Measurements from ENCODE around the gene FBXW4. TPM values are rescaled to one million over a fixed set of nuclear protein-coding genes. Genes with fewer than 3 reads are reported as not detected.
A peak's percentile ranks its signal among the peaks of the same experiment; 100 is the strongest.

FBXW4 gene
- polyA plus RNA-seq, 4 donors: 27.1 to 49.1 (median 35.4) TPM

GRCh38 chr10:101572126-101572525 lies 122.8 kb downstream of the FBXW4 start:
- Histone ChIP-seq H3K36me3 (ENCODE audit: control insufficient read depth in 3 of 3, insufficient read depth in 2 of 3, low read depth in 1 of 3, low read length in 3 of 3) (peaks cover 0 to 24% (median 0%) of the 10 kb centered on the region in 3 donors), H3K4me1 (ENCODE audit: control insufficient read depth in 3 of 3, insufficient read depth in 2 of 3, low read depth in 1 of 3, low read length in 2 of 3) (peaks cover 0 to 16% (median 3%) of the 10 kb centered on the region in 3 donors), H3K9me3 (ENCODE audit: control insufficient read depth in 2 of 2, insufficient read depth in 1 of 2, low read depth in 1 of 2, low read length in 1 of 2) (peaks cover 0 to 9% of the 10 kb centered on the region in 2 donors), H3K27ac (ENCODE audit: low read depth in 1 of 3, low read length in 2 of 3) (no peak overlapping the region), H3K4me3 (ENCODE audit: low read depth in 1 of 3, low read length in 3 of 3) (no peak overlapping the region), H3K27me3 (ENCODE audit: control insufficient read depth in 3 of 3, insufficient read depth in 3 of 3, low read length in 3 of 3) (peaks cover 0 to 37% (median 8%) of the 10 kb centered on the region in 3 donors)
- WGBS, 3 donors: 87 to 91% (median 89%) methylated on average over 7 of the region's 7 CpGs
- no peak for DNase-seq
- no peak for FAIRE-seq

GRCh38 chr10:101571271-101571925 lies 123.6 kb downstream of the FBXW4 start:
- H3K4me3 ChIP-seq (ENCODE audit: low read depth in 1 of 3, low read length in 3 of 3): no peak overlapping the region
- 62 to 77% (median 76%) methylated on average over 8 of the region's 8 CpGs for WGBS, 3 donors
- FAIRE-seq (no peak), DNase-seq (no peak)
- peaks cover 0 to 9% of the 10 kb centered on the region in 2 donors for H3K9me3 ChIP-seq (ENCODE audit: control insufficient read depth in 2 of 2, insufficient read depth in 1 of 2, low read depth in 1 of 2, low read length in 1 of 2)
- peaks cover 0 to 44% (median 14%) of the 10 kb centered on the region in 3 donors for H3K27me3 ChIP-seq (ENCODE audit: control insufficient read depth in 3 of 3, insufficient read depth in 3 of 3, low read length in 3 of 3)
- H3K36me3 ChIP-seq (ENCODE audit: control insufficient read depth in 3 of 3, insufficient read depth in 2 of 3, low read depth in 1 of 3, low read length in 3 of 3): peaks cover 0 to 19% (median 0%) of the 10 kb centered on the region in 3 donors
- H3K4me1 ChIP-seq (ENCODE audit: control insufficient read depth in 3 of 3, insufficient read depth in 2 of 3, low read depth in 1 of 3, low read length in 2 of 3): peaks cover 0 to 16% (median 3%) of the 10 kb centered on the region in 3 donors
- no peak overlapping the region for H3K27ac ChIP-seq (ENCODE audit: low read depth in 1 of 3, low read length in 2 of 3)

GRCh38 chr10:101570428-101571270 lies 124.3 kb downstream of the FBXW4 start:
- H3K4me3 ChIP-seq (ENCODE audit: low read depth in 1 of 3, low read length in 3 of 3): peak overlapping the region in 2 of 3 donors; percentile 0 to 67
- H3K27me3 ChIP-seq (ENCODE audit: control insufficient read depth in 3 of 3, insufficient read depth in 3 of 3, low read length in 3 of 3): peaks cover 4 to 52% (median 19%) of the 10 kb centered on the region in 3 donors
- H3K4me1 ChIP-seq (ENCODE audit: control insufficient read depth in 3 of 3, insufficient read depth in 2 of 3, low read depth in 1 of 3, low read length in 2 of 3): peaks cover 0 to 16% (median 3%) of the 10 kb centered on the region in 3 donors
- H3K36me3 ChIP-seq (ENCODE audit: control insufficient read depth in 3 of 3, insufficient read depth in 2 of 3, low read depth in 1 of 3, low read length in 3 of 3): peaks cover 0 to 15% (median 0%) of the 10 kb centered on the region in 3 donors
- H3K27ac ChIP-seq (ENCODE audit: low read depth in 1 of 3, low read length in 2 of 3): no peak overlapping the region
- 4 to 11% (median 9%) methylated on average over 35 to 37 of the region's 37 CpGs for WGBS, 3 donors
- peaks cover 0 to 9% of the 10 kb centered on the region in 2 donors for H3K9me3 ChIP-seq (ENCODE audit: control insufficient read depth in 2 of 2, insufficient read depth in 1 of 2, low read depth in 1 of 2, low read length in 1 of 2)
- no peak for FAIRE-seq
- DNase-seq: peak in 1 of 2 donors; percentile 15

GRCh38 chr10:101569622-101570427 lies 125.1 kb downstream of the FBXW4 start:
- Histone ChIP-seq H3K9me3 (ENCODE audit: control insufficient read depth in 2 of 2, insufficient read depth in 1 of 2, low read depth in 1 of 2, low read length in 1 of 2) (peaks cover 0 to 9% of the 10 kb centered on the region in 2 donors), H3K4me1 (ENCODE audit: control insufficient read depth in 3 of 3, insufficient read depth in 2 of 3, low read depth in 1 of 3, low read length in 2 of 3) (peaks cover 0 to 16% (median 3%) of the 10 kb centered on the region in 3 donors), H3K4me3 (ENCODE audit: low read depth in 1 of 3, low read length in 3 of 3) (peak overlapping the region in 2 of 3 donors; percentile 53 to 67), H3K27me3 (ENCODE audit: control insufficient read depth in 3 of 3, insufficient read depth in 3 of 3, low read length in 3 of 3) (peaks cover 4 to 60% (median 22%) of the 10 kb centered on the region in 3 donors), H3K27ac (ENCODE audit: low read depth in 1 of 3, low read length in 2 of 3) (no peak overlapping the region), H3K36me3 (ENCODE audit: control insufficient read depth in 3 of 3, insufficient read depth in 2 of 3, low read depth in 1 of 3, low read length in 3 of 3) (peaks cover 0 to 10% (median 0%) of the 10 kb centered on the region in 3 donors)
- FAIRE-seq (no peak), DNase-seq (peak; percentile 68 to 89)
- WGBS, 3 donors: 1 to 3% (median 1%) methylated on average over 36 to 56 of the region's 56 CpGs

GRCh38 chr10:101569323-101569621 lies 125.7 kb downstream of the FBXW4 start:
- Histone ChIP-seq H3K4me3 (ENCODE audit: low read depth in 1 of 3, low read length in 3 of 3) (peak overlapping the region in 1 of 3 donors; percentile 67), H3K27ac (ENCODE audit: low read depth in 1 of 3, low read length in 2 of 3) (no peak overlapping the region), H3K36me3 (ENCODE audit: control insufficient read depth in 3 of 3, insufficient read depth in 2 of 3, low read depth in 1 of 3, low read length in 3 of 3) (peaks cover 0 to 5% (median 0%) of the 10 kb centered on the region in 3 donors), H3K9me3 (ENCODE audit: control insufficient read depth in 2 of 2, insufficient read depth in 1 of 2, low read depth in 1 of 2, low read length in 1 of 2) (peaks cover 0 to 9% of the 10 kb centered on the region in 2 donors), H3K4me1 (ENCODE audit: control insufficient read depth in 3 of 3, insufficient read depth in 2 of 3, low read depth in 1 of 3, low read length in 2 of 3) (peaks cover 0 to 16% (median 3%) of the 10 kb centered on the region in 3 donors), H3K27me3 (ENCODE audit: control insufficient read depth in 3 of 3, insufficient read depth in 3 of 3, low read length in 3 of 3) (peaks cover 4 to 62% (median 22%) of the 10 kb centered on the region in 3 donors)
- DNase-seq: no peak
- no peak for FAIRE-seq
- 6 to 8% (median 8%) methylated on average over 11 of the region's 11 CpGs for WGBS, 3 donors

GRCh38 chr10:101568054-101568745 lies 126.8 kb downstream of the FBXW4 start:
- Histone ChIP-seq H3K4me3 (ENCODE audit: low read depth in 1 of 3, low read length in 3 of 3) (no peak overlapping the region), H3K36me3 (ENCODE audit: control insufficient read depth in 3 of 3, insufficient read depth in 2 of 3, low read depth in 1 of 3, low read length in 3 of 3) (peaks cover 0 to 2% (median 0%) of the 10 kb centered on the region in 3 donors), H3K27me3 (ENCODE audit: control insufficient read depth in 3 of 3, insufficient read depth in 3 of 3, low read length in 3 of 3) (peaks cover 4 to 69% (median 22%) of the 10 kb centered on the region in 3 donors), H3K4me1 (ENCODE audit: control insufficient read depth in 3 of 3, insufficient read depth in 2 of 3, low read depth in 1 of 3, low read length in 2 of 3) (peaks cover 0 to 16% (median 3%) of the 10 kb centered on the region in 3 donors), H3K9me3 (ENCODE audit: control insufficient read depth in 2 of 2, insufficient read depth in 1 of 2, low read depth in 1 of 2, low read length in 1 of 2) (peaks cover 0 to 8% of the 10 kb centered on the region in 2 donors), H3K27ac (ENCODE audit: low read depth in 1 of 3, low read length in 2 of 3) (no peak overlapping the region)
- FAIRE-seq: no peak
- WGBS, 3 donors: 83 to 89% (median 86%) methylated on average over 17 of the region's 17 CpGs
- DNase-seq: no peak

- peaks cover 4 to 75% (median 22%) of the 10 kb centered on the region in 3 donors for H3K27me3 ChIP-seq (ENCODE audit: control insufficient read depth in 3 of 3, insufficient read depth in 3 of 3, low read length in 3 of 3)
- no peak for FAIRE-seq
- 44 to 63% (median 51%) methylated on average over 7 of the region's 7 CpGs for WGBS, 3 donors
These were observed 127.6 kb downstream of the FBXW4 start for GRCh38 chr10:101567165-101568006.

More at GRCh38 chr10:101567165-101568006, 127.6 kb downstream of the FBXW4 start:
- H3K4me3 ChIP-seq (ENCODE audit: low read depth in 1 of 3, low read length in 3 of 3): no peak overlapping the region
- DNase-seq: no peak
- no peaks in the 10 kb centered on the region for H3K36me3 ChIP-seq (ENCODE audit: control insufficient read depth in 3 of 3, insufficient read depth in 2 of 3, low read depth in 1 of 3, low read length in 3 of 3)
- H3K27ac ChIP-seq (ENCODE audit: low read depth in 1 of 3, low read length in 2 of 3): no peak overlapping the region
- H3K9me3 ChIP-seq (ENCODE audit: control insufficient read depth in 2 of 2, insufficient read depth in 1 of 2, low read depth in 1 of 2, low read length in 1 of 2): no peaks in the 10 kb centered on the region
- peaks cover 0 to 16% (median 3%) of the 10 kb centered on the region in 3 donors for H3K4me1 ChIP-seq (ENCODE audit: control insufficient read depth in 3 of 3, insufficient read depth in 2 of 3, low read depth in 1 of 3, low read length in 2 of 3)
